ENCODE results near the gene SELENOV. TPM values are rescaled to one million over a fixed set of nuclear protein-coding genes. Genes with fewer than 3 reads are reported as not detected.

Gene SELENOV
- polyA plus RNA-seq, 3 donors: not detected

GRCh38 chr19:39473443-39473960, 41.4 kb upstream of the SELENOV start:
- H3K27ac Mint-ChIP-seq: peak overlapping the region in 5 of 7 donors; percentile 30 to 72 (median 38)
- H3K4me3 Mint-ChIP-seq: no peak overlapping the region
- H3K4me1 Mint-ChIP-seq: no peaks in the 10 kb centered on the region

GRCh38 chr19:39474139-39474620, 40.8 kb upstream of the SELENOV start:
- DNase-seq: peak; percentile 32 to 60 (median 46)
- Mint-ChIP-seq H3K4me3 (no peak overlapping the region), H3K9me3 (no peaks in the 10 kb centered on the region), H3K36me3 (peaks cover 68 to 82% of the 10 kb centered on the region in 2 donors), H3K27me3 (ENCODE audit: low read depth in 3 of 3) (peaks cover 0 to 2% (median 0%) of the 10 kb centered on the region in 3 donors), H3K4me1 (no peaks in the 10 kb centered on the region), H3K27ac (peak overlapping the region in 5 of 7 donors; percentile 32 to 74 (median 53))
- Histone ChIP-seq H3K27ac (ENCODE audit: low read depth in 1 of 2, low read length in 2 of 2) (peak overlapping the region in 1 of 2 donors; percentile 52), H3K9ac (ENCODE audit: insufficient read depth, low read length, poor library complexity, severe bottlenecking) (no peak overlapping the region), H3K36me3 (replicated peaks in 1 of 2; ENCODE audit: control insufficient read depth in 1 of 2, insufficient read depth in 2 of 2, low read length in 2 of 2) (peaks cover 70 to 78% of the 10 kb centered on the region in 2 donors), H3K27me3 (ENCODE audit: control insufficient read depth in 2 of 2, insufficient read depth in 2 of 2, low read length in 2 of 2) (no peaks in the 10 kb centered on the region), H3K4me3 (replicated peaks in 1 of 3; ENCODE audit: low read depth in 2 of 3, low read length in 3 of 3) (no peak overlapping the region), H4K20me1 (ENCODE audit: insufficient read depth, low read length) (peaks cover 12% of the 10 kb centered on the region), H2AFZ (ENCODE audit: insufficient read depth, low read depth, low read length, poor library complexity, severe bottlenecking) (no peak overlapping the region), H3K79me2 (ENCODE audit: insufficient read depth, low read length) (no peaks in the 10 kb centered on the region), H3K4me2 (replicated peaks; ENCODE audit: extremely low read depth, low read length, poor library complexity, severe bottlenecking) (no peak overlapping the region), H3K9me3 (replicated peaks in 1 of 2; ENCODE audit: control insufficient read depth in 1 of 2, insufficient read depth in 1 of 2, low read length in 2 of 2) (no peaks in the 10 kb centered on the region), H3K4me1 (ENCODE audit: control insufficient read depth in 1 of 2, insufficient read depth in 2 of 2, low read length in 2 of 2) (no peaks in the 10 kb centered on the region)
- intact Hi-C loops (cut with micrococcal nuclease): loop anchor here in 1 of 2 donors (5.0 kb wide), 1 partner anchor 58 kb away; the partner anchor contains the start of gene EID2B
- peak; percentile 75 for TF ChIP-seq CTCF (IDR thresholded peaks at IDR 0.05)
- WGBS (ENCODE audit: insufficient coverage): 63% methylated on average over 6 of the region's 9 CpGs

More at GRCh38 chr19:39473443-39473960, 41.4 kb upstream of the SELENOV start:
- Mint-ChIP-seq H3K27me3 (ENCODE audit: low read depth in 3 of 3) (peaks cover 0 to 2% (median 0%) of the 10 kb centered on the region in 3 donors), H3K9me3 (no peaks in the 10 kb centered on the region), H3K36me3 (peaks cover 75 to 89% of the 10 kb centered on the region in 2 donors)
- 97% methylated on average over 5 of the region's 11 CpGs for WGBS (ENCODE audit: insufficient coverage)
- TF ChIP-seq CTCF (IDR thresholded peaks at IDR 0.05): no peak
- H4K20me1 ChIP-seq (ENCODE audit: insufficient read depth, low read length): peaks cover 12% of the 10 kb centered on the region
- no peaks in the 10 kb centered on the region for H3K9me3 ChIP-seq (replicated peaks in 1 of 2; ENCODE audit: control insufficient read depth in 1 of 2, insufficient read depth in 1 of 2, low read length in 2 of 2)
- no peak overlapping the region for H3K27ac ChIP-seq (ENCODE audit: low read depth in 1 of 2, low read length in 2 of 2)
- DNase-seq: no peak
- H3K4me1 ChIP-seq (ENCODE audit: control insufficient read depth in 1 of 2, insufficient read depth in 2 of 2, low read length in 2 of 2): no peaks in the 10 kb centered on the region
- no peaks in the 10 kb centered on the region for H3K79me2 ChIP-seq (ENCODE audit: insufficient read depth, low read length)
- no peaks in the 10 kb centered on the region for H3K27me3 ChIP-seq (ENCODE audit: control insufficient read depth in 2 of 2, insufficient read depth in 2 of 2, low read length in 2 of 2)
- H3K4me2 ChIP-seq (replicated peaks; ENCODE audit: extremely low read depth, low read length, poor library complexity, severe bottlenecking): no peak overlapping the region
- H2AFZ ChIP-seq (ENCODE audit: insufficient read depth, low read depth, low read length, poor library complexity, severe bottlenecking): no peak overlapping the region
- H3K9ac ChIP-seq (ENCODE audit: insufficient read depth, low read length, poor library complexity, severe bottlenecking): no peak overlapping the region
- intact Hi-C loops (cut with micrococcal nuclease): loop anchor here in 1 of 2 donors (5.0 kb wide), 1 partner anchor 59 kb away; the partner anchor contains the start of gene EID2B
- H3K36me3 ChIP-seq (replicated peaks in 1 of 2; ENCODE audit: control insufficient read depth in 1 of 2, insufficient read depth in 2 of 2, low read length in 2 of 2): peaks cover 77 to 85% of the 10 kb centered on the region in 2 donors
- no peak overlapping the region for H3K4me3 ChIP-seq (replicated peaks in 1 of 3; ENCODE audit: low read depth in 2 of 3, low read length in 3 of 3)
